SK-N-SH treated with all-trans-retinoic acid at 6 μM for 48 hours (cell line): ENCODE results near the gene SLC16A10.

Source experiments
- CREB5 ChIP-seq: fragments of 250-450 bp; sonication (Bioruptor Pico); IDR thresholded peaks from 2 replicates; pipeline ENCODE4 v1.5.1; 2020; ENCODE audit warnings: low read depth, mild to moderate bottlenecking, moderate library complexity
- CSDC2 ChIP-seq: fragments of 250-450 bp; sonication (Bioruptor Pico); IDR thresholded peaks from 2 replicates; pipeline ENCODE4 v1.5.0; 2020; ENCODE audit warnings: mild to moderate bottlenecking, moderate library complexity
- ESRRG ChIP-seq: fragments of 250-450 bp; sonication (Bioruptor Pico); IDR thresholded peaks from 2 replicates; pipeline ENCODE4 v1.6.1; 2021; ENCODE audit warnings: mild to moderate bottlenecking
- ISL1 ChIP-seq: fragments of 250-450 bp; sonication (Bioruptor Pico); IDR thresholded peaks from 2 replicates; pipeline ENCODE4 v2.1.2; 2022; ENCODE audit warnings: mild to moderate bottlenecking, moderate library complexity
- OSR1 ChIP-seq: fragments of 250-450 bp; sonication (Bioruptor Pico); IDR thresholded peaks from 2 replicates; pipeline ENCODE4 v1.8.0; 2022; ENCODE audit warnings: moderate library complexity, mild to moderate bottlenecking, inconsistent platforms
- PATZ1 ChIP-seq: fragments of 250-450 bp; sonication (Bioruptor Pico); IDR thresholded peaks from 2 replicates; pipeline ENCODE4 v1.8.0; 2020; ENCODE audit warnings: mild to moderate bottlenecking, moderate library complexity, borderline replicate concordance
- POU6F1 ChIP-seq: fragments of 250-450 bp; sonication (Bioruptor Pico); IDR thresholded peaks from 2 replicates; pipeline ENCODE4 v1.8.0; 2021; ENCODE audit warnings: low read depth, mild to moderate bottlenecking, moderate library complexity, borderline replicate concordance
- RARB ChIP-seq: fragments of 250-450 bp; sonication (Bioruptor Pico); IDR thresholded peaks from 2 replicates; pipeline ENCODE4 v1.8.0; 2021; ENCODE audit warnings: mild to moderate bottlenecking, moderate library complexity
- SNAI2 ChIP-seq: fragments of 250-450 bp; sonication (Bioruptor Pico); IDR thresholded peaks from 2 replicates; pipeline ENCODE4 v1.5.0; 2020; ENCODE audit warnings: mild to moderate bottlenecking, moderate library complexity
- TSHZ2 ChIP-seq: fragments of 250-450 bp; sonication (Bioruptor Pico); IDR thresholded peaks from 2 replicates; pipeline ENCODE4 v1.5.0; 2020; ENCODE audit warnings: mild to moderate bottlenecking, moderate library complexity
- ZFP3 ChIP-seq: fragments of 250-450 bp; sonication (Bioruptor Pico); IDR thresholded peaks from 2 replicates; pipeline ENCODE4 v1.5.0; 2020; ENCODE audit warnings: mild to moderate bottlenecking, moderate library complexity
- ZFP30 ChIP-seq: fragments of 450-650 bp; formaldehyde crosslinking; IDR thresholded peaks from 2 replicates; pipeline ENCODE4 v1.5.0; 2022; ENCODE audit warnings: mild to moderate bottlenecking, moderate library complexity

- TF ChIP-seq POU6F1 (CRISPR knock-in tag) (no peak), ISL1 (CRISPR knock-in tag) (no peak), RARB (CRISPR knock-in tag) (no peak), TSHZ2 (CRISPR knock-in tag) (no peak), SNAI2 (CRISPR knock-in tag) (no peak), PATZ1 (CRISPR knock-in tag) (no peak), CREB5 (CRISPR knock-in tag) (no peak), OSR1 (CRISPR knock-in tag) (no peak), ZFP30 (CRISPR knock-in tag) (no peak), ZFP3 (CRISPR knock-in tag) (no peak), CSDC2 (CRISPR knock-in tag) (no peak), ESRRG (no peak)
These were observed 37.1 kb downstream of the SLC16A10 start for GRCh38 chr6:111124406-111124805.
